ENCODE measurements around the gene HDAC8.
"Not testable (repeated sequence)": the region's sequence is repeated elsewhere in the genome, so short reads cannot be mapped to it uniquely, and the experiment has no call there.

HDAC8 gene

DNA sequence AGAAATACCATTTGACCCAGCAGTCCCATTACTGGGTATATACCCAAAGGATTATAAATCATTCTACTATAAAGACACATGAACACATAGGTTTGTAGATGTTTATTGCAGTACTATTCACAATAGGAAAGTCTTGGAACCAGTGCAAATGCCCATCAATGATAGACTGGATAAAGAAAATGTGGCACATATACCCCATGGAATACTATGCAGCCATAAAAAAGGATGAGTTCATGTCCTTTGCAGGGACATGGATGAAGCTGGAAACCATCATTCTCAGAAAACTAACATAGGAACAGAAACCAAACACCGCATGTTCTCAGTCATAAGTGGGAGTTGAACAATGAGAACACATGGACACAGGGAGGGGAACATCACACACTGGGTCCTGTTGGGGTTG lies 123.6 kb downstream of the HDAC8 start:
- not testable (repeated sequence) for DNase-seq

DNA sequence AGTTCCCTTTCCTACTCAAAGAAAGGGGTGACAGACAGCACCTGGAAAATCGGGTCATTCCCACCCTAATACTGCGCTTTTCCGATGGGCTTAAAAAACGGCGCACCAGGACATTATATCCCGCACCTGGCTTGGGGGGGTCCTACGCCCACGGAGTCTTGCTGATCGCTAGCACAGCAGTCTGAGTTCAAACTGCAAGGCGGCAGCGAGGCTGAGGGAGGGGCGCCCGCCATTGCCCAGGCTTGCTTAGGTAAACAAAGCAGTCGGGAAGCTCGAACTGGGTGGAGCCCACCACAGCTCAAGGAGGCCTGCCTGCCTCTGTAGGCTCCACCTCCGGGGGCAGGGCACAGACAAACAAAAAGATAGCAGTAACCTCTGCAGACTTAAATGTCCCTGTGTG lies 131.9 kb downstream of the HDAC8 start:
- DNase-seq, result not testable (repeated sequence)

DNA sequence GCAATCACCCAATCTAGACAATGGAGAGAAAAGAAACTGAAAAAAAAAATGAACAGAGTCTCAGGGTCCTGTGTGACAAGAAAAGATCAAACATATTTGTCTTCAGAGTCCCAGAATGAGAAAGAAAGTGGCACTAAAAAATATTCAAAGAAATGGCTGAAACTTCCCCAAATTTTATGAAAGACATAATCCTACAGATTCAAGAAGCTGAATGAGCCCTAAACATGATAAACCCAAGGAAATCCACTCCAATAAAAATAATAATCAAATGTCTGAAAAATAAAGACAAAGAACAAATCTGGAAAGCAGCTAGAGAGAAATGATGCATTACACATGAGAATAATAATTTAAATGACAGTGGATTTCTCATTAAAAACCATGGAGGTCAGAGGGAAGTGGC lies 136.6 kb downstream of the HDAC8 start:
- no peak for DNase-seq

DNA sequence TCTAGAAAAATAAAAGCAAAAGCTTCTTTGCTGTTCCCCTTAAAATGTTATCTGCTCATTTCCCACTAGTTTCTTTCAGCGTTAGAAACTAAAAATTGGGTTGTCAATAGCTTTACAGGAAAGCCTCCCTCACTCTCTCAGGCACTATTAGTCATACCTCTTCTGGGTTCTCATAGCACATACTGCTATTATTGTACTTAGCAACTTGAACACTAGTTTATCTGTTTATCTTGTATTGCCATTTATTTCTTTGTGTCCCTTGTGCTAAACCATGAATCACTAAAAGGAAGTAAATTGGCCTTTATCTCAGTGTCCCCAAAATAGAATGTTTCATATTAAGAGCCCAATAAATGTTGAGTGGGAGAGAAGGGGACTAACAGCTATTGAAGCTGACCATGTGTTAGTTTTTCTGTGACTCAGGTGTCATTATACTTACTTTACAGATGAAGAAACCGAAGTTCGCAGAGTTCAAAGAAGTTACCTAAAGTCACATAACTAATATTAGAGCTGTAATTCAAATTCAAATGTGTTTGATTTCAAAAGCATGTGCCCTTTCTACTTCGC lies 142.2 kb downstream of the HDAC8 start:
- DNase-seq, result no peak

DNA sequence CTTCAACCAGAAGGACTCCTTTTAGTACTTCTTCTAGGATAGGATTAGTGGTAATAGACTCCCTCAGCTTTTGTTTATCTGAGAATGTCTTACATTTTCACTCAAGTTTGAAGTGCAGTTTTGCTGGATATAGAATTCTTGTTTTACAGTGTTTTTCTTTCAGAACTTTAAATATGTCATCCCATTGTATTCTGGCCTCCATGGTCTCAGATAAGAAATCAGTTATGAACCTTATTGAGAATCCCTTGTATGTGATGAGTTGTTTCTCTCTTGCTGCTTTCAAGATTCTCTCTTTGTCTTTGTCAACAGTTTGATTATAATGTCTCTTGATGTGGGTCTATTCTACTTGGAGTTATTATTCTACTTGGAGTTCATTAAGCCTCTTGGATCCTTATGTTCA lies 150.8 kb downstream of the HDAC8 start:
- no peak for DNase-seq

DNA sequence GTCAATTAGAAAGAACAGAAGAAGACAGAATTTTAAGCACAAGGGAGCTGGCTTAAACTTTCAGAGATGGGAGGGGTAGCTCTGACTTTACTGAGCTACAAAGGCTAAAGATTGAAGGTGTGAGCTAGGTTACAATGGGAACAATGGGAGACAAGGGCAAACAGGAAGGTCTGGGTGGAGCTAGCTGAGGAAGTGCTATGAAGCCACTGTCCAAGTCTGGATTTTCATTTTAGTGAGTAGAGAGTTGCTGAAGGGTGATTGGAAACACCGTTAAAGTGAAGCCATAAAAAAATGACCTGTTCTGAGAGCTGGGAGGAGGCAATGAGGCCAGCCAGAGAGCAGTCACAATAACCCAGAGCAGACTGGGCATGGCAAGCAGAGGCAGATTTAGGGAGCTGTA lies 162.7 kb downstream of the HDAC8 start:
- no peak for DNase-seq

DNA sequence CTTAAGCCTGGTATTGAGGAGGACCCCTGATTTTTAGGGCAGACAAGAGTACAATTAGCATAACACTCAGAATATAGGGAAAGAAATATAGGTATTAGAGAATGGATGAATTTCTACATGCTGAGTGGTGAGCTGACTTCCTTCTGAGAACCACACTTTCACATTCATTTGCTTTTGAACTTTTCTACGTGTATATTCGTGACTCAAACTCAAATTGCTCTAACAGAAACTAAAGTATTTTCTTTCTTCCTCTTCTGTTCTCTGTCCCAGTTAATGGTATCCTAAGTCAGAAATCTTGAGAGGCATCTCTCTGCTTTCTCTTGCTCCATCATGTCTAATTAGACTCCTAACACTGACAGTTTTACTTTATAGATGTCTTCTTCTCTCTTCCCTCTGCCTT lies 163.8 kb downstream of the HDAC8 start:
- no peak for DNase-seq

DNA sequence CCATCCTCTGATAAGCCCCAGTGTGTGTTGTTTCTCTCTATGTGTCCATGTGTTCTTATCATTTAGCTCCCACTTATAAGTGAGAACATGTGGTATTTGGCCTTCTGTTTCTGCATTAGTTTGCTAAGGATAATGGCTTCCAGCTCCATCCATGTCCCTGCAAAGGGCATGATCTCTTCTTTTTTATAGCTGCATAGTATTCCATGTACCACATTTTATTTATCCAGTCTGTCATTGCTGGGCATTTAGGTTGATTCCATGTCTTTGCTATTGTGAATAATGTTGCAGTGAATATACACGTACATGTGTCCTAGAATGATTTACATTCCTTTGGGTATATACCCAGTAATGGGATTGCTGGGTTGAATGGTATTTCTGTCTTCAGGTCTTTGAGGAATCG lies 167.5 kb downstream of the HDAC8 start:
- DNase-seq, result not testable (repeated sequence)

DNA sequence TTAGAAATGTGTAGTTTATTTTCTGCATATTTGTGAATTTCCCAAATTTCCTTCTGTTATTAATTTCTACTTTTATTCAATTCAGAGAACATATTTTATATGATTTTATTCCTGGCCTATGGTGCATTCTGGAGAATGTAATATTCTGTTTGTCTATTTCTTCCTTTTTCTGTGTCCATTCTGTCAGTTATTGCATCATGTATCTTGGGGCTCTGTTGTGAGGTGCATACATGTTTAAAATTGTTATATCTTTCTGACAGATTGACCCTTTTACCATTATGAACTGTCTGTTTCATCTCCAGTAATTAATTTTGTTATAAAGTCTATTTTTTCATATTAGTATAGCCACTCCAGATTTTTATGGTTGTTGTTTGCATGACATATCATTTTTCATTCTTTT lies 170.0 kb downstream of the HDAC8 start:
- no peak for DNase-seq

DNA sequence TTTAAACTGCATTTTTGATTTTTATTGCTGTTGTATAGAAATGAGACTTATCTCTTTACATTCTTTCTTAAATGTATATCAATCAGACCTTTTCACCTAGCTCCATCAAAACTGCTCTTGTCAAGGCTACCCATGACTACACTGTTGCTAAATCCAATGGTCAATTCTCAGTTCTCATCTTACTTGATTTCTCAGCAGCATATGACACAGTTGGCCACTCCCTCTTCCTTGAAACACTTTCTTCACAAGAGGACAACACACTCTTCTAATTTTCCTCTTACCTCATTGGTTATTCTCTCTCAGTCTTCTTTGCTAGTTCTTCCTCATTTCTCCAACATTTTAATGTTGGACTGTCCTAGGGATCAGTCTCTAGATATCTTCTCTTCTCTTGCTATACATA lies 172.8 kb downstream of the HDAC8 start:
- no peak for DNase-seq

DNA sequence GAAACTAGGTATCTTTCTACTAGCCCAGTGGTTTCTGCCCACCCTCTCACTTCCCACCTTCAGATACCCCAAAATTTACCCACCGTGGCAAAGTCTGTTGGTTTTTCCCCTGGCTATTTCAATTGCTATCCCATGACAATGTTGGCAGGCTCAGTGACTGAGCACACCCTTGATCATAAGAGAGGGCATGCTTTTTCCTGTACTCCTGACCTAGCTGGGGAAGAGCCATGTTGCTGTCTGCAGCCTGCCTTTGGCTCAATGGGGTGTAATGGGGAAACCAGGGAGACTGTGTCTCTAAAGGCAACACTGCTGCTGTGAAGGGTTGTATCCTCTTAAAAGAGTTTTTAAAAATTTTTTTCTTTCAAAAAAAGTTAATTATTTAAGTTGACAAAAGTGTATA lies 176.5 kb downstream of the HDAC8 start:
- no peak for DNase-seq

DNA sequence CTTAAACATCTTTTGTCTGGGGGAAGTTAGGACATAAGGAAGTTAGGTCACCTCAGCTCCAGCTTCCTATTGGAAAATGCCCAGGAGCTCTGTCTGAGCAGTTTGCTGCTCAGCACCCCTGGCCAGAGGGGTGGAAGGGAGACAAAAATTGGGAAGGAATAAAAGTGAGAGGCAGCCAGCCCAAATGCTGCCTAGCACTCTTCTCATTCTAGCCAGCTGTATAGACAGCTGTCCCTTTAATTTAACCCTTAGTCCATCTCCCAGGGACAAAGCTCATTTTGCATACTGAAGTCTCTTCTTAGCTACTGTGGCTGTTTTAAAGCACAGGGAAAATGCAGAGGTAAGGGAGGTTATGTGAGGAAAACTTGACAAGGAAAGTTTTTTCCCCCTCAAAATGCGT lies 177.4 kb downstream of the HDAC8 start:
- DNase-seq, result no peak

DNA sequence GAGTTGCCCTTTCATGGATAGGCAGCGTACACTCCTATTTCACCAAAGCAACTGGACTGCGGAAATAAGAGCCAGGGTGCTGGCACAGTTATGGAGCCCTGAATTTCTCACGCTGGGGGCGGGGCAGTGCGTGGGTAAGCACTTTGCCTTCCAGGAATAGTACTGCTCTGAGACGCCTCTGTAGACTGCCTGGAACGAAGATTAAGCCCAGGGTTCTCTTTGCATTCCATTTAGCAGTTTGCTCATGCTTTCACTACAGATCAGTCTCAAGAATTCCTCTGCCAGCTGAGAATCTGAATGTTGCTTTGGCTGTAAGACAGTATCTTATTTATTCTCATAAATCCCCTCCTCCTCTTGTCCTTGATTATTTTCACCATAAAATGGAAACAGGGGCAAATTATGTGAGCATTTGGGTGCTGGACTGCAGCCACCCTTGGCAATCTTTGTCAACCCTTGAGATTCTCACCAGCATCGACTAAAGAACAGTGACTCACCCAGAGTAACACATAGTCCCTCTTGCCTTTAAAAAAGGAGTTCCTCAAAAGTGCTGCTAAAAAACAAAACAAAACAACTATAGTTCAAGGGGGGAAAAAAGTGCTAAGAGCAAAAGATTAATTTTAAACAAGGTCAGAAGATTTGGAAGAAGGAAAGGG lies 178.0 kb downstream of the HDAC8 start:
- DNase-seq, result no peak

DNA sequence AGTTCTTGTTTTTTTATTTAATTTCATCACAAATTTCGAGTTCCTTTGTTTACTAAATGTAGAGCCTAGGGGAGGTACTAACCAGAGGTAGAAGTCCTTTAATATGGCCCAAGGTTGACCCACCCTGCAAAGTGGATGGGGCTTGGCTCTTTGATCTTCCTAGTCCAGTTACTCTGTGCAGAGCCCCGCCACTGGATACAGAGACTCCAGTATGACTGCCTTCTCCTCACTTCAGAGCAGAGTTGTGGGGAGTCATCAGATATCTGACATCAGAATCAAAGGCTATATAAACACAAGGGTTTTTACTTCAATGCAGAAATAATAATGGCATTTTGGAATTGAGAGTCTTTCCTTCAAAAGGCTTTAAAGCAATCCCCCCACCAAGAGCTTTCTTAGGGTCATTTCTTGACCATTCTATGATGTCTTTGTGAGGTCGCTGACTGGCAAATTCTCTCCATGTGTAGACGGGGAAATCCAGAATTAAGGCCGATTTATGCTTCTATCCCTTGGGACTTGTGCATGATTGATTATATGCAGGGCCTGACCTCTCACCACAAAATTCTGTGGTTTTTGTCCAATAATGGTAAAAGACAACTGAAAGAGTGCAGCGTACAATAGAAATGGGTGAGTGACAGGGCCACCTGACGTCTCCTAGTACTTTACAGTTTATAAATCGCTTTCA lies 178.7 kb downstream of the HDAC8 start:
- no peak for DNase-seq

DNA sequence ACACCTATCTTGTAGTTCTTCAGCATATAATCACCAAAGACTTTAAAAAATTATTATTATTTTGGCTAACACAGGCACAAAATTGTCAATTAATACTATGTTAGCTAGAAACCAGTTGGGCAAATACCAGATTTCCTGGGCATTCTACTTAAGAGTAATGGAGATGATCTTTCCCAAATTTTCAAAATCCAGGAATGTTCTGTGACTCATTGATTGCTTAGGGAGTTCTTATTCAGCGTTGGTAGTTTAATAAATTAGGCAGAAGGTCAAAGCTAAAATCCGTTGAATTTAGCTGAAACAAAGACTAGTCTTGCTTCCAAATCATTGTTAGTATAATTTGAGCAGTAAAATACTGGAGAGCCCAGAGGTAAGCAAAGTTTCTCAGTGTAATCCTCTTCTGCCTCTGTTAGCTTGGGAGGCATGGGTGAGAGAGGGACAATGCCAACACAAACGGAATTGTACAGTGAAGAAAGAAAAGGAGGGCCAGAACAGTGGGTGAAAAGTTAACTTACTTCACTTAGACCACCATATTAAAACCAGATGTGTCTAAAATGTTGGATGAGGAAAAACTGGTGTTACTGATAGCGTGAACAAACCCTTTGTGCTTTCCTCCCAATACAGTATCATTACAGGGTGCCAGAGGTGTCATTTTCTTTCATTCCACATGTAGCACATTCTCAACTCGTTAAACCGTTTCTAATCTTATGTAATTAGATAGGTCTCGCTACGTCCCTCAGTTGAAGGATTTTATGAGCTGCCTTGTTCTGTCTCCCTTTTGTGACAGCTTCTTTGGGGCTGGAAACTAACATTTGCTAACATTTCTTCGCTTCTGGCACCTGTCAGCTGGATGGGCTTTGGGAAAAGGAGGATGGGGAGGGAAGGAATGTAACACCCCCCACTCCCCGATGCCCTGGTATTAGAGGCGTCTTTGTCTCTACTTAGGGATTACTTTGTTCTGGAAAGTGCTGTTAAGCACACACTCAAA lies 179.5 kb downstream of the HDAC8 start:
- DNase-seq, result no peak

DNA sequence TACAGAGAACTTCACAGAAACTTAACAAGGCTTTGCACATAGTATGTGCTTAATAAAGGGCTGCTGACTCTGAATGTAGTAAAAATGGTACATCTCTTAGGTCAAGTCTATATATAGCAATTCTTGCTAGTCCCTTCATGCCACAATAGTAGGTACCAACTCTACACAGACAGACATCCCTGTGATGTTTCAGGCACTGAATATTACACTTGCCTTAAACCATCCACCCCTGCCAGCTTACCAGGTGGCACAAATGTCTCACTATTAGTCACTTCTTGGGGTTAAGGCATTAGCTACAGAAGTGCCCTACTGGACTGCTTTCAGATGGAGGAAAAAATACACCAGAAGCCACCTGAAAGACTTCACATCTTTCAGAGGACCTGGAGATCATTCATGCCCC lies 180.6 kb downstream of the HDAC8 start:
- DNase-seq, result no peak

DNA sequence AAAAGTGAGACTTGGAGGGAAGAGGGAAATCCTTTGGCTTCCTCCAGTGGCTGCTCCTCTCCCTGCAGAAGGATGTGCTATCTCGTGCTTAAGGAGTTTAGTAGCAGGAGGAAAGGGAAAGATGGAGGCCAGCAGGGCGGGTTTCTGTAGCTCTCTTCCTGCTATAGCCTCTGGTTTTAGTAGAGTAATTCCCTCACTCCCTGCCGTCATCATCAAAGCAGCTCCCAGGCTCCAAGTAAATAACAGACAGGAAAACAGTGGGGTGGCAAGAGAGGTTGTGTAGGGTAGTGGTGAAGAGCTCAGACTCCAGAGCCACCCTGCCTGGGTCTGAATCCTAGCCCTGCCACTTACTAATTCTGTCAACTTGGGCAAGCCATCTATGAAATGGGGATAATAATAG lies 185.4 kb downstream of the HDAC8 start:
- no peak for DNase-seq

DNA sequence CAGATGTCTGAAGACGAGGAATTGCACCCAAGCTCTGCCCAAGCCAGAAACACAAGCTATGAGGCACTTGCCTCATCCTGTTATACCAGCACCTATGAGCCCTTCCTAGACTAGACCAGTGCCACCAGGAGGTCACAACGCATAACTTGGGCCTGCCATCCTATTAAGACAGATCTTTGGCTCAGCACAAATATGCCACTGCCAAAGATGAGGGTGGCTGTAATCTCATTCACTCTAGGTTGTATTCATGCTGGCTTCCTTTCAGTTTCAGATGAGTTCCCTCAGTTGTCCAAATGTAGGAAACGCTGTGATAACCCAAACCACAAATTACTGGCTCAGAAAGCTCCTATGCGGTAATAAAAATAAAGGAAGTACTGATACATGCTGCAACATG lies 190.4 kb downstream of the HDAC8 start:
- no peak for DNase-seq

DNA sequence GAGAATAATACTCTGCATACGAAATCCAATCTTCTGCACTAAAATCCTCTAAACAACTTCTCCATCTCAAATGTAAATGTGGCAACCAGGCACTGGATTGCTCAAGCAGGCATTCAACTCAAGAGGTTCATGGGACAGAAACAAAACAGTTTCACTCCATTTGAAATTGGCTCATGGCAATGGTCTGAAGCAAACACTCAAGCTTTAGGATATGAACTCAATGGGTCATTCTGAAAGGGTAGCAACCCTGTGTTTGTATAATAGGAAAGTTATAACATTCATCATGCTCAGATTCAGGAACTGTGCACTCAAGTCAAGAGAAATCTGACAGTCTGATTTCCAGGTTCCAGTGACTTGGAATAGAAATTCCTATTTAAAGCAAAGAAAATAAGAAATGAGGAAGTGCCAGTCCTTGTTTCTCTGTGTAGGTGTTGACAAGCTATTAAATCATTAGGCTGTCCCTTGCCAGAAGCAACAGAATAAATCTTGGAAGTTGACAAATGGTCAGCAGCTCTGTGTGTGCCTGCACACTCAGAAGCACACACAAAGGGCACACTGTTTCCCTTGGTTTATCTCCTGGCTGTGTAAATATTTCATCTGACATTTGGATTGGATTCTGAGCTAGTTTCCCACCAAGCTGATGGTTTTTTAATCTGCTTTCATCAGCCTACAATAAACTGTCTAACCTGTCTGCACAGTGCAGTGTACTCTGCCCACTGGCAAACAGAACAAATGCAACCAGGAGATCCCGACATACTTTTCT lies 191.0 kb downstream of the HDAC8 start:
- no peak for DNase-seq

DNA sequence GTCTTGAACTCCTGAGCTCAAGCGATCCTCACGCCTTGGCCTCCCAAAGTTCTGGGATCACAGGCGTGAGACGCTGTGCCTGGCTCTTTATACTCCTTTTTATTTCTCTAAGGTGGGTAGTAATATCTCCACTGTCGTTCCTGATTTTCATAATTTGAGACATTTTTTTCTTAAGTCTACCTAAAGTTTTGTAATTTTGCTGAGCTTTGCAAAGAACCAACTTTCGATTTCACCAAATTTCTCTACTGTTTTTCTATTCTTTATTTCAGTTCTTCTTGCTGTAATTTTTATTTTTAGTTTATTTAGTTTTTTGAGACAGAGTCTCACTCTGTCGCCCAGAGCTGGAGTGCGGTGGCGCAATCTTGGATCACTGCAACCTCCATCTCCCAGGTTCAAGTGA lies 196.5 kb downstream of the HDAC8 start:
- no peak for DNase-seq

DNA sequence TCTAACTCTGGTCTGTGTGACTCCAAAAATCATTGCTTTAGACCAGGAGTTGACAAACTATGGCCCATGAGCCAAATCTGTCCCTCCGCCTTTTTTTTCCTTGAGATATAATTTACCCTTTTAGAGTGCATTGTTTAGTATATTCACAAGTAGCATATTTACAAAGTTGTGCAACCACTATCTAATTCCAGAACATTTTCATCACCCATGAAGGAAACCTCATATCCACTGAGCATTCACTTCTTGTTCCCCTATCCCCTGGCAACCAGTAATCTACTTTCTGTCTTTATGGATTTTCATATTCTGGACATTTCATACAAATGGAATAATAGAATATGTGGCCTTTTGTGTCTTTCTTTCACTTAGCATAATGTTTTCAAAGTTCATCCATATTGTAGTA lies 199.5 kb downstream of the HDAC8 start:
- DNase-seq, result no peak

DNA sequence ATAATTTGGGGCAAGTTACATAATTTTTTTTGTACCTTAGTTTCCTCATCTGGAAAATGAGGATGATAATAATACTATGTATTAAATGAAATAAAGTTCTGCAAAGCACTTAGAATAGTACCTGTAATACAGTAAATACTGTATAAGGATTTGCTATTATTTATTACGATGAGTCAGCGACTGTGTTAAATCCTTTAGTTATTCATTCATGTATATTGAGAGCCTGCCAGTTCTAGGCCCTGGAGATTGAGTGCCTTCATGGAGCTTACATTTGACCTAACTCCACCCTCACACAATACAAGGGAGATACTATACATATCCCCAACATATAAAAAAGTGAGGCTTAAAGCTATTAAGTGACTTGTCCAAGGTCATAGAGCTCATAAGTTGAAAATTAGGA lies 199.9 kb downstream of the HDAC8 start:
- DNase-seq, result no peak

DNA sequence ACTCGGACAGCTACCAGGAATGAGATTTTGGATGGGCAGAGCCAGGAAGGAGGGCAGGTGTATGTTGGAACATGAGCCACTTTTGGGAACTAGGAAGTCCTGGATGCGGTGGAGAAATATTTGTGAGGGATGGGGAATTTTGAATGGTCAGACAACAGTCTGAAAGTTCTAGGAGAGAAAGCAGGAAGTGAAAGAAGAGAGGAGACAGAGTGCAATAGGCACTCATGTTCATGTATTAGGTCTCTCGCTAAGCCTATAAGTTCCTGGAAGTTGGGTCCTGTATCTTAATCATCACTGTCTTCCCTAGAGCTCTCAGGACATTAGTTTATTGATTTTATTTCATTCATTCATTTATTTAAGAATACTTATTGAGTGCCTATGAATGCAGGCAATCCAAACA lies 201.2 kb downstream of the HDAC8 start:
- no peak for DNase-seq
